Fibroblast of villous mesenchyme (primary cell): ENCODE results near the gene ENOX2. TPM values are rescaled to one million over a fixed set of nuclear protein-coding genes. Genes with fewer than 3 reads are reported as not detected.

ENCODE experiments used
- DNase-seq: peaks from one replicate; pipeline ENCODE4 v3.0.0-alpha.2; 2010; ENCODE audit warnings: low read depth
- H3K4me3 ChIP-seq: 2 replicates; pipeline ENCODE4 v1.5.1; 2011; ENCODE audit warnings: low read depth, mild to moderate bottlenecking, low read length
- CTCF ChIP-seq: IDR thresholded peaks from 2 replicates; pipeline ENCODE4 v1.5.1; 2012; ENCODE audit warnings: low read depth, mild to moderate bottlenecking, low read length; ENCODE audit not compliant: insufficient read depth
- total RNA-seq: library from RNA; depleted of rRNA; stranded (reverse); fragments of >200 nt; gene quantifications from 2 replicates; pipeline ENCODE4 v1.2.3, GENCODE V29; 2012

The ENOX2 gene
- total RNA-seq, 1 donor: 9.5 TPM

GRCh38 chrX:130705591-130705990, 197.4 kb downstream of the ENOX2 start:
- no peak for TF ChIP-seq CTCF
- no peak overlapping the region for H3K4me3 ChIP-seq
- no peak for DNase-seq

GRCh38 chrX:130704053-130705038, 198.7 kb downstream of the ENOX2 start:
- DNase-seq: peak; percentile 56
- no peak overlapping the region for H3K4me3 ChIP-seq
- TF ChIP-seq CTCF: no peak

GRCh38 chrX:130702867-130703707, 199.9 kb downstream of the ENOX2 start:
- DNase-seq: peak; percentile 55
- no peak for TF ChIP-seq CTCF

GRCh38 chrX:130700629-130701028, 202.4 kb downstream of the ENOX2 start:
- no peak for DNase-seq
- TF ChIP-seq CTCF: no peak

More at GRCh38 chrX:130702867-130703707, 199.9 kb downstream of the ENOX2 start:
- H3K4me3 ChIP-seq: no peak overlapping the region

GRCh38 chrX:130699618-130700017, 203.4 kb downstream of the ENOX2 start:
- TF ChIP-seq CTCF: no peak
- no peak for DNase-seq
- H3K4me3 ChIP-seq: no peak overlapping the region

More at GRCh38 chrX:130700629-130701028, 202.4 kb downstream of the ENOX2 start:
- H3K4me3 ChIP-seq: no peak overlapping the region

- no peak for DNase-seq
- no peak for TF ChIP-seq CTCF
- H3K4me3 ChIP-seq: no peak overlapping the region
Measured at GRCh38 chrX:130696542-130696941, 206.5 kb downstream of the ENOX2 start.
